Fibroblast of skin of left biceps (primary cell): ENCODE results near the gene COX5B.
A peak's percentile ranks its signal among the peaks of the same experiment; 100 is the strongest.
"Not testable (repeated sequence)": the region's sequence is repeated elsewhere in the genome, so short reads cannot be mapped to it uniquely, and the experiment has no call there.

Source experiments
- DNase-seq, 2 experiments: peaks; one replicate each; pipeline ENCODE4 v3.0.0-alpha.2; 2013; ENCODE audit warnings: low read depth in 2 of 2

COX5B gene

DNA sequence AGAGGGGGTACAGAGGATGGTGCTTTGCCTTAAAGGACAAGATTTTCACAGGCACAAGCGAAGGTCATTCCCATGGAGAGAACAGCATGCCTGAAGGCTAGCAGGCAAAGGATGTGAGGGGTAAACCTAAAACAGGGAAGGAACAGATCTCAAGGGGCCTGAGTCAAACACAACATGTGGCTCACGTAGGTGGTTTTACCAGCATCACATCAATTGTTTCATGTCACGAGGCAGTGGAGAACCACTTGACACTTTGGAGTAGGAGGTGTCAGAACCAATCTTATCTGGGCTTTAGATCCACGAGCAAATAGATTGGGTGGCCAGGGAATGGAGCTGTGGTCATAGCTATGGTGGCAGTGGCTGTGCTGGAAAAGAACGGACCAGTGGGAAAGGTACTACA, 8.4 kb downstream of the COX5B start:
- no peak for DNase-seq

DNA sequence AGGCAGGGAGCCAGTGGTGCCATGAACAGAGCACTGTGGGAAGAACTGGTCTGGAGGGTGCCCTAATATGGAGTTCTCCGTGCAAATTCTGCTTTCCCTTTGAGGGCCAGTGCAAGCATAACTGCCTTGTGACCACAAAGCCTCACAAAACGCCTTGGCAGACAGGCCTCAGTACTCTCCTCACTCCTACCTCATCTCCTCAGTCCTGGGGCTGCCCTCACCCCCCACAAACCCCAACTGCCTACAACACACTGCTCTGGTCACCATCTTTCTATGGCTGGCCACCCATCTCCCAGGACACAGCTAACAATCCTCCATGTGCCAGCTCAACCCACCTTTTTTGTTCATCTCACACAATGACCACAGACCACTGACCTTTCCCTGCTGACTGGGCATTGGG, 8.9 kb downstream of the COX5B start:
- no peak for DNase-seq

- no peak for DNase-seq
Measured at GRCh38 chr2:97656129-97656755, 10.4 kb downstream of the COX5B start.

GRCh38 chr2:97656905-97657587, 11.2 kb downstream of the COX5B start:
- no peak for DNase-seq

- DNase-seq: no peak
Measured at GRCh38 chr2:97657986-97658690, 12.3 kb downstream of the COX5B start.

DNA sequence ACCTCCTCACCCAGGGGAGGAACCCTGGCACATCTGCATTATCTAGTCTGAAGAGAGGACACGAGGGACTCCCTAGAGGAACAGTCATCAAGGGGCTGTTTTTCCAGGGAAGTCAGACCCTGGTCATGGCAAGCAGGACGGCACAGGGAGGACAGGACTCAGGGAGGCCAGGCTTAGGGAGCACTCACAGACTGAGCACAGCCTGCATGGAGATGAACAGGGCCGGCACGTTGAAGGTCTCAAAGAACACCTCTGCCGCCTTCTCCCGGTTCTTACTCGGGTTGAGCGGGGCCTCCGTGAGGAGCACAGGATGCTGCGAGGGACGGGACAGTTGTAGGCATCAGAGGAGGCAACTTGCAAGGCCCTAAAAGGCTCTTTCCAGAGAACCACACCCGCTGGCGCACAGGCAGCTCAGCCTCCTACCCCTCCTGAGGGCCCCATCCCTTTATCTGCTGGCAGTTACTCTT, 12.9 kb downstream of the COX5B start:
- DNase-seq: no peak

DNA sequence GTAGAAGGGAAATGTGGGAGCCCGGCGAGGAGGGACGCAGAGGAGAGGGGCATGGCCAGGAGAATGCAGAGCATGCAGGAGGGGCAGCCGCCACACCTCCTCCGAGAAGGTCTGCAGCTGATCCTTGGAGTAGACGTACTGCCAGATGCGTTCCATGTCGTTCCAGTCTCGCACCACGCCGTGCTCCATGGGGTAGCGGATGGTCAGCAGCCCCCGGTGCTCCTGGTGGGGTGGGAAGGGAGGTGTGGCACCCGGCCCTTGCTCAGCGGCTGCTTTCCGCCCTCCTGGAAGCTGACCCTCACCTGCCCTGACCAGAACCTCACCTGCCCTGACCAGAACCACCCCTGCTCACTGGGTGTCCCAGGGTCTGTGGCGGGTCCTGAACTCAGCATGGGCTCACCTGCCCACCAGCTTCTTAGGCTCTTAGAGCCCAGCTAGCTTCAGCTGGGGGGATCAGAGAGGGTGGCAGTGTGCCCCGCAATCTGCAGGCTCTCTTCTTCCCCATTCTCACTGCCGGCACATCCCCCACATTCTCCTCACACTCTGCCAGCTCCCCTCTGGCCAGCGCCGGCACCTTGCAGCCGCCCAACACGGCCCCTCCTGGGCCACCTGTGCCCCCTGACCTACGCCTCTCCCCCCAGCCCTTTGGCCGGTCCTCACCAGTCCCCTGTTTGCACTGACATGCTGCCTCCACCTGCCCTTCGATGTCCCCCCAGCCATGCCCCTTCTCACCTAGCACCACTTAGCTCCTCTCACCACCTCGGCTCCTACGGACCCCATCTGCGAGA, 13.6 kb downstream of the COX5B start:
- DNase-seq: no peak

DNA sequence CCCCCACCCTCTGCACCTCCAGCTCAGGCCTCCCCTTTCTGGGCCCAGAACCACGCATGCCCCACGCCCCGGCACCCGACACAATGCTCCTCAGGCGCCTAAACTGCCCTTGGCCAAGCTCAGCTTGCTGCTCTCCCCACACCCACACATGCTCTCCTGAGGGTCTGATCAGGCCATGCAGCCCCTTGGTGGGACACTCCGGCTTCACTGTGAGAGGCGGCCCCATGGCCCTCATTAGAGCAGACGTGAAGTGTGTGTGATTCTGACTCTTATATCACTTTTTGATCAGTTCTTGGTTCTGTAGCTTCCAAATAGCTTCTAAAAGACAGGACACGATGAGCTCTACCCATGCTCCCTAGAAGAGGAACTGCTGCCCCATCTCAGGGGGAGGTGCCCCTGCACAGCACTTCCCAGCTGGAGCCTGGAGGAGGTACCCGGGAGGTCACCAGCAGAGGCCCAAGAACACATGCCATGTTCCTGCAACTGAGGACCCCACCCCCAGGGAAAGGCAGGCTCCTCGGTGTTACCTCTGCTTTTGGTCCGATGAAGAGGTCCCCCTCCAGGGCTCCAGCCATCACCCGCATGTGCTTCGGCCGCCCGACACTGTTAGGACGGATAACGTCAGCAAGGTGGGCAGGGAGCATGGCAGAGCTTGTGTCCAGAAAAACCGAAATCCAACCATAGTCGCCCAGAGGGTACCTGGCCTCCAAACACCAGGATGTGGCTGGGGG, 14.3 kb downstream of the COX5B start:
- DNase-seq: no peak

- DNase-seq: no peak
Measured at GRCh38 chr2:97660775-97661389, 15.0 kb downstream of the COX5B start.

DNA sequence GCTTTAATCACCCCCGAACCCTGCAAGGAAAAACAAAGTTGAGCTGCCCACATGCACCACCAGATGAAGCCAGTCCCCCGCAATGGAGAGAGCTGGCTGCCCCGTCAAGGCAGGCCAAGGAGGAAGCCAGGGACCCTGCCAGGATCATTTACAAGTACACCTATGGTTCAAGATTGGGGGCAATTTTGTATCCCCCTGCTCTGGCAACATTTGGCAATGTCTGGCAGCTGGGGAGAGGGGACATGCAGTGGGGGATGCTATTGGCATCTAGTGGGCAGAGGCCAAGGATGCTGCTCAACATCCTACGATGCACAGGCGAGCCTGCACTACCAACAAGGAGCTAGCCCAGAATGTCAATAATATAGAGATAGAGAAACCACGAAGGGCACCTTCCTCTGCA, 16.1 kb downstream of the COX5B start:
- no peak for DNase-seq

DNA sequence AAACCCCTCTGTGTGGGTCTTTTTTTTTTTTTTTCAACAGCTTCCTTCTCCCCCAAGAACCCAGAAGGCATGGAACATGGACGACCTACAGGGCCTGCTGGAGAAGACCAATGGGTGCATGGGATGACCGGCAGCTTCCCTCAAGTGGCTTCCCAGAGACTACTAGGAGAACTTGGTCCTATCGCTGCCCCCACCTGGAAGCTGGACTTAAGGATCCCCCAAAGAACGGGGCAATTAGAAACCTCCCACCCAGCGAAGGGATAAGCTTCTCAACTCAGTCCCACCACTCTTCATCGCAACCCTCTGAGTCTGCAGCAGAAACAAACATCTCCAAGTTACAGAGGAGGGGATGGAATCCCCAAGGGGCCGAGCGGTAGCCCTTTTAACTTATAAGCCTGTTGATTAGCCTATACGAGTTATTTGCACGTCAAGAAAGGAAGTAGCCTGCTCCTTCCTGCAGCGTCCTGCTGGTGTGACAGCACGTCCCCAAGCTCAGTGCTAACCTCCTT, 16.6 kb downstream of the COX5B start:
- DNase-seq: no peak

DNA sequence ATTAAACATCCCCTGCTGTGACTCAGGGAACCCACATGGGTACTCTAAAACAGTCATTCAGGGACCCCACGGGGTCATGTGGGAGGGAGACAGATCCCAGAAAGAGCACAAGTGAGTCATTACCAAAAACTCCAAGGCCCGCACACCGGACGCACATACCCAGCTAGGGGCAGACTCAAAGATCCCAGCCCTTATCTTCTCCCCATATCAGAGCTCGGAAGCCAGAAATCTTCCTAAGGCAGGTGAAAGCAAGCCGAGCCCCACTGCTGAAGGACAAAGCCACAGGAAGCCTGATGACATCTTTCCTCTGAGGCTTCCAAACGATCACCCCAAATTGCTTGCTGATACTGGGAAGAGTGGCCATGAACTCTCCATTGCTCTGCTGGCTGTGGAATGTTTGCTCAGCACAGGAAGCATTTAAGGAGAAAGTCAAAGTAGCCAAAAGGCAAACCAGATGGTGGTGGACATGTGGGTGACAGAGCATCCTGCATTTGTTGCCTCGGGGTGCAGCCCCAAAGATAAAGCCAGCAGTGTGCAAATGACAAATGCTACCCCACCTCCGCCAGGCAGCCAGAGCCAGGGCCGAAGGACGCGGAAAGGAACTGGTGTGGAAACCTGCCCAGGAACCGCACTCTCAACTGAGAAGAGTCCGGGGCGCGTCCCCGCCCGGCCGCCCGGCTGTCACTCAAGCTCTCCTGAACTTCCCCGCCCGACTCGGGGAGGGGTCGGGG, 17.2 kb downstream of the COX5B start:
- peak in 1 of 2 experiments; percentile 44 for DNase-seq

DNA sequence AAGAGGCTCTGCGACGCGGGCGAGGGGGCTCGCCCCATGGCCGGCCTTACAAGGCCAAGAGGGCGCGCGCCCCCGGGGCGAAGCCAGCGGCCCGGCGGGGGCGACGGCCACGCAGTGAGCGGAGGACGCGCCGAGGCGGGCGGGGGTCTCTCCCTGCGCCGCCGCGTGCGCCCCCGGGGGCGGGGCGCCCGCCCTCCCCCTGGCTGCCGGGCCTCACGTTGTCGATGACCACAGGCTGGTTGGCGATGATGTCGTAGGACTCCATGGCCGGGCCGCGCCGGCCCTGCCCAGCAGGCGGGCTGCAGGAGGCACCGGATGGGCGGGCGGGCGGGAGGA, 17.7 kb downstream of the COX5B start:
- DNase-seq: no peak

DNA sequence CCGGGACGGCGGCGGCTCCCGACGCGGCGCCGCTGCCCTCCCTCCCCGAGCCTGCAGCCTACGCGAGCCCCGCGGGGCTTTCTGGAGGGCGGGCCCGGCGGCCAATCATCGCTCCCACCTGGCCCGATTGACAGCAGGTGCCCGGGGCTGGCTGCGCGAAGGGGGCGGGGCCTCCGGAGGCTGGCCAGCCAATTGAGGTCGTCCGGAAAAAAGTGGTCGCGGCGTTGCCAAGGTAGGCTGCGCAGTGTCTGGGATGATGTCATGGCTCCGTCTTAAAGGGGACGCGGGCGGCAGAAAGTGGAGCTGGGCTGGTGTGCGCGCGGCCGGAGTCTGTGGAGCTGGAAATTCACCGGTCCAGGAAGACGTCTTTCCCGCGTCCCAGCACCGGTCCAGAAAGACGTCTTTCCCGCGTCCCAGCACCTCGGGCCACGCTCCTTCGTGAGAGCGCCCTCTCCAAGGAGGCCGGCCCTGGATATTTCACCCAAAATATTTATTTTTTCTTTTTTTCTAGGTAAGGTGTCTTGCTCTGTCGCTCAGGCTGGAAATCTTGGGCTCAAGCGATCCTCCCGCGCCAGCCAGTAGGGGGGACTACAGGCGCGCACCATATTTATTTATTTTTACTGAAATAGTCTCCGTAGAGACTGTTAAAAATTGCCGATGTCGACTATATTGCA, 18.2 kb downstream of the COX5B start, which contains the start of gene ACTR1B:
Gene ACTR1B, minus strand, starts transcription at position 83 of the 674 bp plus-strand sequence. CDS start 154 bp downstream, outside the sequence.
- DNase-seq: peak; percentile 91 to 93

- DNase-seq: no peak
Measured at GRCh38 chr2:97664636-97664970, 18.7 kb downstream of the COX5B start.

DNA sequence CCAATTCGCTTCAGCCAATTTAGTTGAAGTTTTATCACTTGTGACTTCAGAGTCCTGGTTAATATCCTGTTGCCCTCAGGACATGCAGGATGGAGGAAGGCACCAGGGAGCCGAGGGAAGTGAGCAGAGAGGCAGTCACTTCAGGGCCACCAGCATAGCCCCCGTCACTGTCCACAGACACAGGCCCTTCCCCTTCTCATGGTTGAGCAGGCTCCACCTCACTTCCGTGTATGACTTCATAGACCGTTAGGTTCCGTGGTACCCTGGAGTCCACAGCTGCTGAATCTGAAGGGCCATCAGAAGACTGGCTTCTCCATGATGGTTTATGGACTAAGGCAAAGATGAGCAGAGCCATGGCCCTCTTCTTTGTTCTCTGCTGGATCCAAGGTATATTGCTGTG, 23.6 kb downstream of the COX5B start, which contains the start of gene C2orf92:
Gene C2orf92, plus strand, starts transcription at position 266 of the 400 bp plus-strand sequence. Its CDS starts 76 bp downstream, at position 342.
- no peak for DNase-seq

DNA sequence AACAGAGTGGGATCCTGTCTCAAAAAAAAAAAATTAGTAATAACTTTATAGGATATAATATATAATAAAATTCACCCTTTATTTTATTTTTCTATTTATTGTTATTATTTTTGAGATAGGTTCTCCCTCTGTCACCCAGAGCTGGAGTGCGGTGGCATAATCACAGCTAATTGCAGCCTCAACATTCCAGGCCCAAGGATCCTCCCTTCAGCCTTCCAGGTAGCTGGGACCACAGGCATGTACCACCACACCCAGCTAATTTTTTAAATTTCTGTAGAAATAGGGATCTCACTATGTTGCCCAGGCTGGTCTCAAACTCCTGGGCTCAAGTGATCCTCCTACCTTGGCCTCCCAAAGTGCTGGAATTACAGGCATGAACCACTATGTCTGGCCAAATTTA, 24.6 kb downstream of the COX5B start:
- DNase-seq: no peak

DNA sequence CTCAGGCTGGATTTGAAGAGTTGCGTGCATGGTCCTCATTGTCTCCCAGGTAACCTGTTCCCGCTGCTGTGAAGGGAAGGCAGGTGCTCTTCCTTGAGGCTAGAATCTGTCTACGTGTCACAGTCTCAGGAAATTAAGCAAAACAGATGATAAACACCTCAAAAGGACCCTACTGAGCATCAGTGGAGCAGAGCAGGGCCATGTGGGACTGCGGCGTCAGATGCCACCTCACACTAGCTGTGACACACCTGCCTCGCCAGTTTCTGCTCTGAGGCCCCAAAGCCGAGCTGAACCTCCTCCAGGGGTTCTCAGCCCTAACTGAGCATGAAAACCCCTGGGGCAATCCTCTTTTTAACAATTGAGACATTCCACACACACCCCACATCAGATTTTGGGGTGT, 25.7 kb downstream of the COX5B start:
- DNase-seq: no peak

- not testable (repeated sequence) for DNase-seq
Measured at GRCh38 chr2:97672606-97673140, 26.8 kb downstream of the COX5B start.
